Brain microvascular endothelial cell (primary cell): Measurements from ENCODE around the gene DTNB.
"Not testable (repeated sequence)": the region's sequence is repeated elsewhere in the genome, so short reads cannot be mapped to it uniquely, and the experiment has no call there.

ENCODE experiments used
- DNase-seq: peaks from one replicate; pipeline ENCODE4 v3.0.0-alpha.2; 2020
- H3K27ac ChIP-seq: fragments of 250-450 bp; sonication (Bioruptor Pico); 2 replicates; pipeline ENCODE4 v1.5.1; 2020; ENCODE audit warnings: mild to moderate bottlenecking, moderate library complexity
- H3K27me3 ChIP-seq: fragments of 250-450 bp; sonication (Bioruptor Pico); replicated peaks from 2 replicates; pipeline ENCODE4 v1.5.1; 2020; ENCODE audit warnings: mild to moderate bottlenecking
- H3K36me3 ChIP-seq: fragments of 250-450 bp; sonication (Bioruptor Pico); replicated peaks from 2 replicates; pipeline ENCODE4 v1.5.1; 2020; ENCODE audit warnings: mild to moderate bottlenecking
- H3K4me3 ChIP-seq: 2 replicates; pipeline ENCODE4 v1.5.1; 2011; ENCODE audit warnings: low read depth, mild to moderate bottlenecking, control low read depth, low read length, moderate library complexity
- in situ Hi-C: cut with HindIII; loops from 2 replicates; pipeline ENCODE4 v1.10.0; 2017; ENCODE audit warnings: low sequenced_read_pairs, low pct_ligation_motif_present
- TF ChIP-seq, protein P1 (sequence below): IDR thresholded peaks from 2 replicates; pipeline ENCODE4 v1.5.1; 2011; ENCODE audit warnings: low read depth, mild to moderate bottlenecking, moderate library complexity, low read length, control low read depth, inconsistent platforms; ENCODE audit errors: missing control alignments

Gene DTNB

GRCh38 chr2:25545899-25546298 is 127.5 kb downstream of the DTNB start:
- H3K27ac ChIP-seq = no peak overlapping the region
- no peaks in the 10 kb centered on the region for H3K36me3 ChIP-seq
- H3K27me3 ChIP-seq = no peaks in the 10 kb centered on the region
- TF ChIP-seq, protein P1, sequence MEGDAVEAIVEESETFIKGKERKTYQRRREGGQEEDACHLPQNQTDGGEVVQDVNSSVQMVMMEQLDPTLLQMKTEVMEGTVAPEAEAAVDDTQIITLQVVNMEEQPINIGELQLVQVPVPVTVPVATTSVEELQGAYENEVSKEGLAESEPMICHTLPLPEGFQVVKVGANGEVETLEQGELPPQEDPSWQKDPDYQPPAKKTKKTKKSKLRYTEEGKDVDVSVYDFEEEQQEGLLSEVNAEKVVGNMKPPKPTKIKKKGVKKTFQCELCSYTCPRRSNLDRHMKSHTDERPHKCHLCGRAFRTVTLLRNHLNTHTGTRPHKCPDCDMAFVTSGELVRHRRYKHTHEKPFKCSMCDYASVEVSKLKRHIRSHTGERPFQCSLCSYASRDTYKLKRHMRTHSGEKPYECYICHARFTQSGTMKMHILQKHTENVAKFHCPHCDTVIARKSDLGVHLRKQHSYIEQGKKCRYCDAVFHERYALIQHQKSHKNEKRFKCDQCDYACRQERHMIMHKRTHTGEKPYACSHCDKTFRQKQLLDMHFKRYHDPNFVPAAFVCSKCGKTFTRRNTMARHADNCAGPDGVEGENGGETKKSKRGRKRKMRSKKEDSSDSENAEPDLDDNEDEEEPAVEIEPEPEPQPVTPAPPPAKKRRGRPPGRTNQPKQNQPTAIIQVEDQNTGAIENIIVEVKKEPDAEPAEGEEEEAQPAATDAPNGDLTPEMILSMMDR = no peak
- no peak overlapping the region for H3K4me3 ChIP-seq
- no peak for DNase-seq
- in situ Hi-C loops = no loop called here

DNA sequence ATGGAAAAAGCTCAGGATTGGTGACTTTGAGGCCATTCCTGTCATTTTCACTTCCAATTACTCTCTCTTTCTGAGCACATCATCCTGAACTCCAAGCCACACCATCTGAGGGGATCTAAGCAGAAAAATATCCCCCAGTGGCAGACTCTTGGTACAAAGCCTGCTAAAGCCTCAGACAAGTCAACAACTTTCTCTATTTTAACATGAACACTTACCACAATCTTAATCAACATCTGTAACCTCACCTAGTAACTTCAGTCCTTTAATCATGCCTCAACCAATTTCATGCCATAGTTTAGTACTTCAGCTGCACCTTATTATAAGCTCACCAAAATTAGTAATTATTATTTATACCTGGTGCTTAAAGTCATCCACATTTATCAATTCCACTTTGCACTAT is 128.9 kb downstream of the DTNB start:
- Histone ChIP-seq H3K4me3 (no peak overlapping the region), H3K27ac (no peak overlapping the region), H3K36me3 (no peaks in the 10 kb centered on the region), H3K27me3 (no peaks in the 10 kb centered on the region)
- no peak for DNase-seq
- in situ Hi-C loops = no loop called here
- TF ChIP-seq, protein P1 = no peak

GRCh38 chr2:25543939-25544338 is 129.4 kb downstream of the DTNB start:
- no peaks in the 10 kb centered on the region for H3K27me3 ChIP-seq
- TF ChIP-seq, protein P1 = no peak
- H3K27ac ChIP-seq = no peak overlapping the region
- no peaks in the 10 kb centered on the region for H3K36me3 ChIP-seq
- in situ Hi-C loops = no loop called here
- H3K4me3 ChIP-seq = no peak overlapping the region
- no peak for DNase-seq

- in situ Hi-C loops = no loop called here
- TF ChIP-seq, protein P1 = no peak
- no peaks in the 10 kb centered on the region for H3K27me3 ChIP-seq
- H3K36me3 ChIP-seq = no peaks in the 10 kb centered on the region
- H3K27ac ChIP-seq = no peak overlapping the region
- H3K4me3 ChIP-seq = no peak overlapping the region
- DNase-seq = no peak
These were observed 132.0 kb downstream of the DTNB start for GRCh38 chr2:25541378-25541777.

- no peak for DNase-seq
- TF ChIP-seq, protein P1 = no peak
- Histone ChIP-seq H3K4me3 (no peak overlapping the region), H3K27ac (no peak overlapping the region), H3K27me3 (no peaks in the 10 kb centered on the region), H3K36me3 (no peaks in the 10 kb centered on the region)
- in situ Hi-C loops = no loop called here
These were observed 134.2 kb downstream of the DTNB start for GRCh38 chr2:25539136-25539535.

DNA sequence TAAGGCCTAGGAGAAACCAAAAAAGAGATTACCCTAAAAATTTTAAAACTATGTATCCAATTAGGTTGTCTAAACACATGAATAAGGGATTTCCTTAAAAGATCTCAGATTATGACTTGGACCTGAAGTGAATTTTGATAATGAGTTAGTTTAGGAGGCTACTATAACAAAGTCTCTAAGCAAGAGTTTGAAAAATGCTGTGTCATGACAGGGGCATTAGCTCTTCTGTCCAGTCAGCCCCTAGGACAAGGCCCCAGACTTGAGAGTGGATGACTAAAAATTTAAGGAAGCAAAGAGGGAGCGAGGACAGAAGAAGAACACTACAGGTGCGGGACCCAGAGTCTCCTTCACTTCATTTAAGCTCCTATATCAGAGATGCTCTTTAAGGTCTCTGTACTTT is 135.9 kb downstream of the DTNB start:
- TF ChIP-seq, protein P1 = no peak
- no peak overlapping the region for H3K27ac ChIP-seq
- DNase-seq = no peak
- H3K27me3 ChIP-seq = no peaks in the 10 kb centered on the region
- H3K36me3 ChIP-seq = no peaks in the 10 kb centered on the region
- no peak overlapping the region for H3K4me3 ChIP-seq
- in situ Hi-C loops = no loop called here

GRCh38 chr2:25535411-25536289 is 137.7 kb downstream of the DTNB start:
- DNase-seq, in situ Hi-C loops, H3K27ac ChIP-seq, H3K4me3 ChIP-seq, H3K36me3 ChIP-seq, H3K27me3 ChIP-seq: not testable (repeated sequence)

DNA sequence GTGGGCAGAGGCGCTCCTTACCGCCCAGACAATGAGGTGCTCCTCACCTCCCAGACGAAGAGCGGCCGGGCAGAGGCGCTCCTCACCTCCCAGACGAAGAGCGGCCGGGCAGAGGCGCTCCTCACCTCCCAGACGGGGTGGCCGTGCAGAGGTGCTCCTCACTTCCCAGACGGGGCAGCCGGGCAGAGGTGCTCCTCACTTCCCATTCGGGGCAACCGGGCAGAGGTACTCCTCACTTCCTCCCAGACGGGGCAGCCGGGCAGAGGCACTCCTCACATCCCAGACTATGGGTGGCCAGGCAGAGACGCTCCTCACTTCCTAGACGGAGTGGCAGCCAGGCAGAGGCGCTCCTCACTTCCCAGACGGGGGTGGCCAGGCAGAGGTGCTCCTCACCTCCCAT is 138.4 kb downstream of the DTNB start:
- in situ Hi-C loops, H3K36me3 ChIP-seq: not testable (repeated sequence)

More for the DNA sequence above, 138.4 kb downstream of the DTNB start:
- not testable (repeated sequence) for H3K4me3 ChIP-seq, DNase-seq, H3K27ac ChIP-seq, H3K27me3 ChIP-seq
